Endothelial cell of umbilical vein (primary cell): ENCODE results near the gene ERCC1. TPM values are rescaled to one million over a fixed set of nuclear protein-coding genes. Genes with fewer than 3 reads are reported as not detected.

ENCODE experiments used
- BruUV-seq: library from RNA; stranded (reverse); fragments of 400-500 nt; replicated peaks from 2 replicates; lab custom pipeline; 2021; lab: Mats Ljungman, UMichigan
- CTCF ChIA-PET: fragments of 300-600, 350-600 bp; sonication (Branson Sonifier 250); formaldehyde crosslinking; loops from one replicate; lab custom pipeline; 2021; ENCODE audit warnings: antibody characterized with exemption, inconsistent platforms; lab: Charles Lee
- POLR2A ChIA-PET: fragments of 300-600, 350-600 bp; sonication (Branson Sonifier 250); formaldehyde crosslinking; loops from one replicate; lab custom pipeline; 2021; ENCODE audit warnings: antibody characterized with exemption, inconsistent platforms; lab: Charles Lee
- DNase-seq: peaks from one replicate; pipeline ENCODE4 v3.0.0-alpha.2; 2011; ENCODE audit warnings: low read depth, low spot score
- FAIRE-seq: peaks from 2 replicates; lab custom pipeline; 2011; peaks lifted over from hg19 to GRCh38; lab: Jason Lieb, UNC
- H2AFZ ChIP-seq: 2 replicates; pipeline ENCODE4 v1.6.0; 2012; ENCODE audit warnings: low read depth, low read length, control low read depth, inconsistent platforms
- H3K27ac ChIP-seq: 2 replicates; pipeline ENCODE4 v1.5.1; 2011; ENCODE audit warnings: low read depth, mild to moderate bottlenecking, control low read depth, low read length, moderate library complexity; ENCODE audit not compliant: insufficient read depth
- H3K27me3 ChIP-seq, 2 experiments: 2 replicates each; pipeline versions ENCODE4 v1.6.0 to v1.6.1; 2011; ENCODE audit warnings: low read length in 2 of 2, mixed read lengths in 1 of 2; ENCODE audit not compliant: control insufficient read depth in 2 of 2, insufficient read depth in 2 of 2
- H3K36me3 ChIP-seq, 2 experiments: 2 replicates in 1 of 2; 3 replicates in 1 of 2; pipeline ENCODE4 v1.5.1; 2011; ENCODE audit warnings: low read length in 2 of 2, mild to moderate bottlenecking in 1 of 2, moderate library complexity in 1 of 2; ENCODE audit not compliant: control insufficient read depth in 2 of 2, insufficient read depth in 2 of 2; ENCODE audit errors: extremely low read depth in 1 of 2
- H3K4me1 ChIP-seq: 3 replicates; pipeline ENCODE4 v1.5.1; 2011; ENCODE audit warnings: mild to moderate bottlenecking, low read length; ENCODE audit not compliant: control insufficient read depth, insufficient read depth; ENCODE audit errors: extremely low read depth
- H3K4me2 ChIP-seq: 2 replicates; pipeline ENCODE4 v1.6.1; 2011; ENCODE audit warnings: low read length, control low read depth, mixed read lengths; ENCODE audit not compliant: insufficient read depth
- H3K4me3 ChIP-seq, 3 experiments: fragments of 200-600 bp in 1 of 3; sonication (generic), shearing (Covaris generic) in 1 of 3; replicated peaks in 1 of 3; 2 replicates each; pipeline ENCODE4 v1.5.1; 2011 to 2016; ENCODE audit warnings: control low read depth in 3 of 3, low read length in 3 of 3, mild to moderate bottlenecking in 2 of 3, inconsistent platforms in 1 of 3, low read depth in 1 of 3, moderate library complexity in 1 of 3; ENCODE audit not compliant: insufficient read depth in 1 of 3
- H3K79me2 ChIP-seq: 2 replicates; pipeline ENCODE4 v1.6.0; 2012; ENCODE audit warnings: low read length, inconsistent platforms; ENCODE audit not compliant: control insufficient read depth, insufficient read depth
- H3K9ac ChIP-seq: replicated peaks from 2 replicates; pipeline ENCODE3; 2011; ENCODE audit warnings: low read length, control low read depth; ENCODE audit not compliant: insufficient read depth; ENCODE audit errors: extremely low read depth
- H3K9me1 ChIP-seq: replicated peaks from 3 replicates; pipeline ENCODE4 v1.6.0; 2011; ENCODE audit warnings: mild to moderate bottlenecking, low read length; ENCODE audit not compliant: control insufficient read depth, insufficient read depth; ENCODE audit errors: extremely low read depth
- H3K9me3 ChIP-seq: replicated peaks from 2 replicates; pipeline ENCODE4 v1.5.1; 2012; ENCODE audit warnings: low read length, inconsistent platforms; ENCODE audit not compliant: control insufficient read depth, insufficient read depth
- H4K20me1 ChIP-seq: replicated peaks from 2 replicates; pipeline ENCODE3; 2011; ENCODE audit warnings: mild to moderate bottlenecking, low read length; ENCODE audit not compliant: control insufficient read depth, insufficient read depth; ENCODE audit errors: extremely low read depth
- CTCF ChIP-seq, 2 donors: IDR thresholded peaks; 1 replicate in 1 of 2; 2 replicates in 1 of 2; pipeline ENCODE4 v1.5.1; 2011; ENCODE audit warnings: low read length in 2 of 2, mild to moderate bottlenecking in 2 of 2, moderate library complexity in 2 of 2, control low read depth in 1 of 2, inconsistent platforms in 1 of 2, low read depth in 1 of 2; ENCODE audit not compliant: insufficient read depth in 1 of 2; ENCODE audit errors: extremely low read depth in 1 of 2
- EZH2 ChIP-seq: IDR thresholded peaks from 2 replicates; pipeline ENCODE4 v1.6.1; 2012; ENCODE audit warnings: borderline replicate concordance, low read depth, mild to moderate bottlenecking, moderate library complexity, low read length, inconsistent platforms; ENCODE audit not compliant: severe bottlenecking
- FOS ChIP-seq: IDR thresholded peaks from 2 replicates; pipeline ENCODE4 v1.6.1; 2011; ENCODE audit warnings: mild to moderate bottlenecking, low read length, moderate library complexity, borderline replicate concordance; ENCODE audit not compliant: insufficient read depth
- GATA2 ChIP-seq: IDR thresholded peaks from 2 replicates; pipeline ENCODE4 v1.7.0; 2011; ENCODE audit warnings: low read depth, mild to moderate bottlenecking, moderate library complexity, mixed read lengths, low read length; ENCODE audit not compliant: insufficient read length, insufficient read depth
- JUN ChIP-seq: IDR thresholded peaks from 2 replicates; pipeline ENCODE4 v1.6.1; 2011; ENCODE audit warnings: borderline replicate concordance, low read depth; ENCODE audit not compliant: insufficient read length, insufficient read depth
- MYC ChIP-seq: IDR thresholded peaks from one replicate; pipeline ENCODE4 v1.6.1; 2011; ENCODE audit warnings: mild to moderate bottlenecking, low read depth, low read length
- POLR2A ChIP-seq: IDR thresholded peaks from 2 replicates; pipeline ENCODE4 v1.6.1; 2012; ENCODE audit warnings: low read depth, mild to moderate bottlenecking, control low read depth, low read length
- POLR2AphosphoS5 ChIP-seq: IDR thresholded peaks from 2 replicates; pipeline ENCODE4 v1.6.1; 2012; ENCODE audit warnings: low read depth, mild to moderate bottlenecking, control low read depth, low read length, moderate library complexity; ENCODE audit not compliant: insufficient read depth
- dilution Hi-C: fragments of 300-500 bp; cut with MboI; formaldehyde crosslinking; loops from one replicate; pipeline ENCODE4 v1.15.0; 2019; ENCODE audit warnings: low sequenced_read_pairs; ENCODE audit not compliant: extremely low pct_ligation_motif_present
- intact Hi-C: fragments of 100-400 bp; cut with micrococcal nuclease; formaldehyde crosslinking; loops from one replicate; pipeline ENCODE4 v1.10.0; 2022
- polyA plus RNA-seq, 4 experiments: library from polyadenylated mRNA; depleted of rRNA in 3 of 4; stranded (reverse) in 3 of 4; unstranded in 1 of 4; fragments of >200 nt; gene quantifications; 2 replicates each; pipeline versions ENCODE4 v1.2.1 to v1.2.3, GENCODE V29; 2011 to 2012; ENCODE audit warnings: missing spikeins in 1 of 4
- total RNA-seq: library from RNA; stranded (reverse); gene quantifications from 2 replicates; pipeline ENCODE4 v1.2.3, GENCODE V29; 2021
- TF ChIP-seq, protein P1 (sequence below): IDR thresholded peaks from 2 replicates; pipeline ENCODE4 v1.6.1; 2011; ENCODE audit not compliant: insufficient read depth, insufficient read length

The ERCC1 gene
- total and polyA plus RNA-seq, 2 donors (not counting 3 experiments of a cell fraction or from before 2014, with no cell fraction given) = 81.8 to 126 TPM

DNA sequence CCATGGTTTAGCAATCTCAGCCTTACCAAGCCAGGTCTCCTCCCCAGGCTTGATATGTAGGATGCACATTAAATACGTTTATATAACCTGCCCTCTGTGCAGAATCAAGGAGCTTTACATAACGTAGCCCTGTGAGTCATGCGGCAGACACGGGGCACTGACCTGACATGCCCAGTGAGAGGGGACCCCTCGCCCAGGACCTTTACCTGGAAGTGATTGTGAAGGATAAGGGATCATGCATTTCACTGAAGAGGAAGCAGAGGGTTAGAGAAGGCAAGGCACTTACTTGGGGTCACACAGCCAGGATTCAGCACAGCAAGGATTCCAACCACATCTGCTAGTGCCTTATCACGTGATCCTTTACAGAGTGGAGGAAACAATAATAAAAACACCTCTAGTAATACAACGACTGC, 25.2 kb upstream of the ERCC1 start:
- DNase-seq (no peak), FAIRE-seq (peak; percentile 21)
- dilution Hi-C loops = no loop called here
- H3K4me1 ChIP-seq = peaks cover 26% of the 10 kb centered on the region
- BruUV-seq = no TSS peak
- H3K36me3 ChIP-seq = no peaks in the 10 kb centered on the region
- H3K4me2 ChIP-seq = no peak overlapping the region
- H2AFZ ChIP-seq = peak overlapping the region; percentile 1
- H3K9ac ChIP-seq = no peak overlapping the region
- no peak overlapping the region for H3K4me3 ChIP-seq
- no peaks in the 10 kb centered on the region for H3K9me3 ChIP-seq
- intact Hi-C loops = no loop called here
- H3K9me1 ChIP-seq = no peaks in the 10 kb centered on the region
- CTCF ChIA-PET = interaction anchor here (0.7 to 2.3 kb wide), 8 partner anchors 8 to 47 kb away, joined by 3 to 17 read pairs (median 6); partner anchors contain the start of gene FOSB
- no peaks in the 10 kb centered on the region for H3K27me3 ChIP-seq
- TF ChIP-seq POLR2A (no peak), MYC (no peak), CTCF (IDR thresholded peaks at IDR 0.05; ENCODE audit: extremely low read depth in 1 of 2, insufficient read depth in 1 of 2, low read depth in 1 of 2, low read length in 2 of 2) (no peak), JUN (no peak)
- no peaks in the 10 kb centered on the region for H4K20me1 ChIP-seq
- POLR2A ChIA-PET = no interaction called here
- H3K27ac ChIP-seq = no peak overlapping the region
- H3K79me2 ChIP-seq = no peaks in the 10 kb centered on the region

- DNase-seq = no peak
- Histone ChIP-seq H3K79me2 (no peaks in the 10 kb centered on the region), H3K36me3 (no peaks in the 10 kb centered on the region), H3K9me3 (no peaks in the 10 kb centered on the region), H3K9me1 (no peaks in the 10 kb centered on the region), H2AFZ (no peak overlapping the region), H3K4me3 (no peak overlapping the region), H3K4me2 (no peak overlapping the region), H3K9ac (no peak overlapping the region), H3K27ac (no peak overlapping the region), H4K20me1 (no peaks in the 10 kb centered on the region), H3K4me1 (peaks cover 30% of the 10 kb centered on the region), H3K27me3 (no peaks in the 10 kb centered on the region)
- FAIRE-seq = no peak
- intact Hi-C loops = no loop called here
- ChIA-PET POLR2A (no interaction called here), CTCF (interaction anchor here (1.0 to 2.3 kb wide), 6 partner anchors 9 to 46 kb away, joined by 3 to 11 read pairs (median 6); partner anchors contain the start of gene FOSB)
- BruUV-seq = no TSS peak
- TF ChIP-seq EZH2 (no peak), FOS (no peak), POLR2AphosphoS5 (no peak), POLR2A (no peak), MYC (no peak), GATA2 (no peak)
- TF ChIP-seq, protein P1, sequence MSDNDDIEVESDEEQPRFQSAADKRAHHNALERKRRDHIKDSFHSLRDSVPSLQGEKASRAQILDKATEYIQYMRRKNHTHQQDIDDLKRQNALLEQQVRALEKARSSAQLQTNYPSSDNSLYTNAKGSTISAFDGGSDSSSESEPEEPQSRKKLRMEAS = no peak
- dilution Hi-C loops = no loop called here
Measured at GRCh38 chr19:45448425-45448756, 24.7 kb upstream of the ERCC1 start.
